ENCODE data around the gene ARHGAP42. TPM values are rescaled to one million over a fixed set of nuclear protein-coding genes. Genes with fewer than 3 reads are reported as not detected.

ARHGAP42 gene
- total RNA-seq, 1 experiment from 2014 or later, result 7.1 TPM

GRCh38 chr11:100681064-100681502 is 6.0 kb upstream of the ARHGAP42 start:
- BruUV-seq (replicated peaks), result no TSS peak
- Histone ChIP-seq H3K4me3 (ENCODE audit: low read depth in 2 of 2, low read length in 2 of 2) (no peak overlapping the region), H3K27ac (ENCODE audit: low read length) (no peak overlapping the region), H3K9me3 (ENCODE audit: control insufficient read depth, insufficient read depth, low read depth, low read length) (no peaks in the 10 kb centered on the region), H3K27me3 (ENCODE audit: control insufficient read depth, insufficient read depth, low read length) (no peaks in the 10 kb centered on the region), H3K4me1 (ENCODE audit: control insufficient read depth, insufficient read depth, low read length) (peaks cover 12% of the 10 kb centered on the region), H3K36me3 (ENCODE audit: control insufficient read depth, insufficient read depth, low read length) (no peaks in the 10 kb centered on the region)
- CTCF ChIA-PET, result interaction anchor here (0.6 to 0.7 kb wide), 4 partner anchors 126 to 1274 kb away, joined by 3 to 4 read pairs (median 4); no protein-coding TSS in a partner anchor
- TF ChIP-seq POLR2AphosphoS5 (IDR thresholded peaks at IDR 0.05; ENCODE audit: low read depth, low read length) (no peak), TCF7L2 (IDR thresholded peaks at IDR 0.05; ENCODE audit: low read depth, low read length) (no peak), SIN3A (IDR thresholded peaks at IDR 0.05; ENCODE audit: borderline replicate concordance, insufficient read depth, low read depth, low read length) (no peak)
- TF ChIP-seq, protein P1, sequence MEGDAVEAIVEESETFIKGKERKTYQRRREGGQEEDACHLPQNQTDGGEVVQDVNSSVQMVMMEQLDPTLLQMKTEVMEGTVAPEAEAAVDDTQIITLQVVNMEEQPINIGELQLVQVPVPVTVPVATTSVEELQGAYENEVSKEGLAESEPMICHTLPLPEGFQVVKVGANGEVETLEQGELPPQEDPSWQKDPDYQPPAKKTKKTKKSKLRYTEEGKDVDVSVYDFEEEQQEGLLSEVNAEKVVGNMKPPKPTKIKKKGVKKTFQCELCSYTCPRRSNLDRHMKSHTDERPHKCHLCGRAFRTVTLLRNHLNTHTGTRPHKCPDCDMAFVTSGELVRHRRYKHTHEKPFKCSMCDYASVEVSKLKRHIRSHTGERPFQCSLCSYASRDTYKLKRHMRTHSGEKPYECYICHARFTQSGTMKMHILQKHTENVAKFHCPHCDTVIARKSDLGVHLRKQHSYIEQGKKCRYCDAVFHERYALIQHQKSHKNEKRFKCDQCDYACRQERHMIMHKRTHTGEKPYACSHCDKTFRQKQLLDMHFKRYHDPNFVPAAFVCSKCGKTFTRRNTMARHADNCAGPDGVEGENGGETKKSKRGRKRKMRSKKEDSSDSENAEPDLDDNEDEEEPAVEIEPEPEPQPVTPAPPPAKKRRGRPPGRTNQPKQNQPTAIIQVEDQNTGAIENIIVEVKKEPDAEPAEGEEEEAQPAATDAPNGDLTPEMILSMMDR (IDR thresholded peaks at IDR 0.05), result no peak
- TF ChIP-seq, protein P2, sequence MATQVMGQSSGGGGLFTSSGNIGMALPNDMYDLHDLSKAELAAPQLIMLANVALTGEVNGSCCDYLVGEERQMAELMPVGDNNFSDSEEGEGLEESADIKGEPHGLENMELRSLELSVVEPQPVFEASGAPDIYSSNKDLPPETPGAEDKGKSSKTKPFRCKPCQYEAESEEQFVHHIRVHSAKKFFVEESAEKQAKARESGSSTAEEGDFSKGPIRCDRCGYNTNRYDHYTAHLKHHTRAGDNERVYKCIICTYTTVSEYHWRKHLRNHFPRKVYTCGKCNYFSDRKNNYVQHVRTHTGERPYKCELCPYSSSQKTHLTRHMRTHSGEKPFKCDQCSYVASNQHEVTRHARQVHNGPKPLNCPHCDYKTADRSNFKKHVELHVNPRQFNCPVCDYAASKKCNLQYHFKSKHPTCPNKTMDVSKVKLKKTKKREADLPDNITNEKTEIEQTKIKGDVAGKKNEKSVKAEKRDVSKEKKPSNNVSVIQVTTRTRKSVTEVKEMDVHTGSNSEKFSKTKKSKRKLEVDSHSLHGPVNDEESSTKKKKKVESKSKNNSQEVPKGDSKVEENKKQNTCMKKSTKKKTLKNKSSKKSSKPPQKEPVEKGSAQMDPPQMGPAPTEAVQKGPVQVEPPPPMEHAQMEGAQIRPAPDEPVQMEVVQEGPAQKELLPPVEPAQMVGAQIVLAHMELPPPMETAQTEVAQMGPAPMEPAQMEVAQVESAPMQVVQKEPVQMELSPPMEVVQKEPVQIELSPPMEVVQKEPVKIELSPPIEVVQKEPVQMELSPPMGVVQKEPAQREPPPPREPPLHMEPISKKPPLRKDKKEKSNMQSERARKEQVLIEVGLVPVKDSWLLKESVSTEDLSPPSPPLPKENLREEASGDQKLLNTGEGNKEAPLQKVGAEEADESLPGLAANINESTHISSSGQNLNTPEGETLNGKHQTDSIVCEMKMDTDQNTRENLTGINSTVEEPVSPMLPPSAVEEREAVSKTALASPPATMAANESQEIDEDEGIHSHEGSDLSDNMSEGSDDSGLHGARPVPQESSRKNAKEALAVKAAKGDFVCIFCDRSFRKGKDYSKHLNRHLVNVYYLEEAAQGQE (IDR thresholded peaks at IDR 0.05; ENCODE audit: insufficient read depth in 1 of 2, low read depth in 2 of 2, low read length in 1 of 2), result no peak
- DNase-seq (ENCODE audit: low read depth, low spot score) (no peak), ATAC-seq (peak; percentile 67; the same call in 1 of the 2 replicates)
- in situ Hi-C loops (cut with HindIII; ENCODE audit: low pct_unique_long_range_greater_than_20kb, low sequenced_read_pairs) (no loop called here), intact Hi-C loops (cut with micrococcal nuclease; ENCODE audit: unreplicated experiment) (no loop called here)
- POLR2A ChIA-PET, result no interaction called here

GRCh38 chr11:100682247-100682969 is 4.7 kb upstream of the ARHGAP42 start:
- no peaks in the 10 kb centered on the region for H3K27me3 ChIP-seq (ENCODE audit: control insufficient read depth, insufficient read depth, low read length)
- CTCF ChIA-PET, result interaction anchor here (0.6 to 0.7 kb wide), 3 partner anchors 39 to 240 kb away, joined by 3 to 14 read pairs (median 4); no protein-coding TSS in a partner anchor
- H3K4me3 ChIP-seq (ENCODE audit: low read depth in 2 of 2, low read length in 2 of 2), result no peak overlapping the region
- H3K4me1 ChIP-seq (ENCODE audit: control insufficient read depth, insufficient read depth, low read length), result peaks cover 19% of the 10 kb centered on the region
- POLR2A ChIA-PET, result no interaction called here
- no peak overlapping the region for H3K27ac ChIP-seq (ENCODE audit: low read length)
- in situ Hi-C loops (cut with HindIII; ENCODE audit: low pct_unique_long_range_greater_than_20kb, low sequenced_read_pairs) (no loop called here), intact Hi-C loops (cut with micrococcal nuclease; ENCODE audit: unreplicated experiment) (loop anchor here (2.0 kb wide), 2 partner anchors 174 to 250 kb away; no protein-coding TSS in a partner anchor)
- H3K9me3 ChIP-seq (ENCODE audit: control insufficient read depth, insufficient read depth, low read depth, low read length), result no peaks in the 10 kb centered on the region
- no peaks in the 10 kb centered on the region for H3K36me3 ChIP-seq (ENCODE audit: control insufficient read depth, insufficient read depth, low read length)
- DNase-seq (ENCODE audit: low read depth, low spot score) (no peak), ATAC-seq (no peak)
- TF ChIP-seq, protein P1 (IDR thresholded peaks at IDR 0.05), result peak; percentile 77
- TF ChIP-seq, protein P2 (IDR thresholded peaks at IDR 0.05; ENCODE audit: insufficient read depth in 1 of 2, low read depth in 2 of 2, low read length in 1 of 2), result no peak
- TF ChIP-seq POLR2AphosphoS5 (IDR thresholded peaks at IDR 0.05; ENCODE audit: low read depth, low read length) (no peak), SIN3A (IDR thresholded peaks at IDR 0.05; ENCODE audit: borderline replicate concordance, insufficient read depth, low read depth, low read length) (no peak)
- BruUV-seq (replicated peaks), result no TSS peak

All from Panc1 (cell line).